ENCODE results near the gene M1AP. TPM values are rescaled to one million over a fixed set of nuclear protein-coding genes. Genes with fewer than 3 reads are reported as not detected.

Gene M1AP
- total and polyA plus RNA-seq, 3 donors from 2014 or later = 11.7 to 21.4 (median 14.0) TPM

GRCh38 chr2:74571058-74571457 lies 77.1 kb downstream of the M1AP start:
- no peak overlapping the region for H3K27ac ChIP-seq
- TF ChIP-seq POLR2A (IDR thresholded peaks at IDR 0.05) = no peak
- TF ChIP-seq CTCF (IDR thresholded peaks at IDR 0.05) = no peak
- no peaks in the 10 kb centered on the region for H3K4me1 ChIP-seq
- H3K36me3 ChIP-seq (ENCODE audit: low read depth, missing control alignments) = no peaks in the 10 kb centered on the region
- intact Hi-C loops (cut with DNase I; ENCODE audit: low total_unique reads) = no loop called here
- DNase-seq = no peak
- H3K9me3 ChIP-seq = no peaks in the 10 kb centered on the region
- no peak overlapping the region for H3K4me3 ChIP-seq
- WGBS, 2 donors = 84 to 96% methylated on average over 1 of the region's 1 CpG
- H3K27me3 ChIP-seq = no peaks in the 10 kb centered on the region

- no peaks in the 10 kb centered on the region for H3K9me3 ChIP-seq
- no peak overlapping the region for H3K4me3 ChIP-seq
- TF ChIP-seq POLR2A (IDR thresholded peaks at IDR 0.05) (no peak), CTCF (IDR thresholded peaks at IDR 0.05) (no peak)
- no peaks in the 10 kb centered on the region for H3K4me1 ChIP-seq
- DNase-seq = no peak
- intact Hi-C loops (cut with DNase I; ENCODE audit: low total_unique reads) = no loop called here
- WGBS, 2 donors = 69 to 96% methylated on average over 1 of the region's 1 CpG
- H3K27me3 ChIP-seq = no peaks in the 10 kb centered on the region
- no peaks in the 10 kb centered on the region for H3K36me3 ChIP-seq (ENCODE audit: low read depth, missing control alignments)
- H3K27ac ChIP-seq = no peak overlapping the region
These were observed 78.4 kb downstream of the M1AP start for GRCh38 chr2:74569686-74570085.

GRCh38 chr2:74567881-74568280 lies 80.2 kb downstream of the M1AP start:
- DNase-seq = no peak

DNA sequence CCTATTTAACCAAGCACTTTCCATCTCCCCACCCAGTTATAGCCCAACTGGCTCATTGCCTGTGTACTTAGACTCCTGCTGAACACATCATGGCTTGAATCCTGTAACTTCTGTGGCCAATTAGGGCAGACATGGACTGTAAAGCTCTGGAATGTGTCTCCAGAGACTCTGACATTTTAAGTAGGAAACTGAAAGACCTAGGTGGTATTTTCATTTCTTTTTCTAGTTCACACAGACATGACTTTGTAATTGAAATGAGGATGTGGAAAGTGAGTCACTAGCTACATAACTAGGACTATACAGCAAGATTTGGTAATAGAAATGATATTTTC lies 81.4 kb downstream of the M1AP start:
- no peak overlapping the region for H3K4me3 ChIP-seq
- H3K4me1 ChIP-seq = no peaks in the 10 kb centered on the region
- TF ChIP-seq CTCF (IDR thresholded peaks at IDR 0.05) = no peak
- TF ChIP-seq POLR2A (IDR thresholded peaks at IDR 0.05) = no peak
- DNase-seq = no peak
- intact Hi-C loops (cut with DNase I; ENCODE audit: low total_unique reads) = no loop called here
- no peak overlapping the region for H3K27ac ChIP-seq
- H3K9me3 ChIP-seq = no peaks in the 10 kb centered on the region
- H3K27me3 ChIP-seq = no peaks in the 10 kb centered on the region
- no peaks in the 10 kb centered on the region for H3K36me3 ChIP-seq (ENCODE audit: low read depth, missing control alignments)

More at GRCh38 chr2:74567881-74568280, 80.2 kb downstream of the M1AP start:
- no peaks in the 10 kb centered on the region for H3K9me3 ChIP-seq
- no peaks in the 10 kb centered on the region for H3K36me3 ChIP-seq (ENCODE audit: low read depth, missing control alignments)
- intact Hi-C loops (cut with DNase I; ENCODE audit: low total_unique reads) = no loop called here
- H3K4me3 ChIP-seq = no peak overlapping the region
- no peaks in the 10 kb centered on the region for H3K27me3 ChIP-seq
- H3K27ac ChIP-seq = no peak overlapping the region
- 85 to 95% methylated on average over 5 of the region's 5 CpGs for WGBS, 2 donors
- TF ChIP-seq CTCF (IDR thresholded peaks at IDR 0.05) (no peak), POLR2A (IDR thresholded peaks at IDR 0.05) (no peak)
- H3K4me1 ChIP-seq = no peaks in the 10 kb centered on the region

DNA sequence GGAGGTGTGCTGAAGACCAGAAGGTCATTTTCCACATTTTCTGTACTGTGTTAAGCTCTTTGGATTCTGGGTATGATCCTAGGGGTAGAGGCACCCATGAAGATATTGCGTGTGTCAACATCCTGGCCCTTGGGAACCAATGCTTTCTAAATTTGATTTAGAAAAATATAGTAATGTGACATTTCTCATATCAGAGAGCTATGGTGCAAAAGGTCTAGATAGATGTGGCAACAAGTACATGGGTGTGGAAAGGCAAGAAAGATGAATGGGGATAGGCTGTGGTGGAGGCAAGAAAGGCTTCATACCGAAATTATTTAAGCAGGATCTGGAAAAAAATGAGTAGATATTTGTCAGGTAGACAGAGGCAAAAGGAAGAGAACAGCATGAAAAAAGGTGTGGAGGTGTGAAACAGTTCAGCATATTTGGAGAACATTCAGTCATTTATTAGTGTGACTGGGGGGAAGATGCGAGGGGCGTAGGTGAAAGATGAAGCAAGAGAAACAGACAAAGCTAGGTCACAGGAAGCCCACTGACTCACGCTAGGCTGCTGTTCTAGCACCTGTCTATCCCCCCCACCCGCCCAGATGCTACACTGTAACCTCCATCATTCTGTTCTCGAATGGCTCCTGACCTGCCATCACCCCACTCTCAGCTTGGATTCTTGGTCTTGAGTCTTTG lies 81.9 kb downstream of the M1AP start:
- no peaks in the 10 kb centered on the region for H3K9me3 ChIP-seq
- intact Hi-C loops (cut with DNase I; ENCODE audit: low total_unique reads) = no loop called here
- no peak for DNase-seq
- TF ChIP-seq CTCF (IDR thresholded peaks at IDR 0.05) (no peak), POLR2A (IDR thresholded peaks at IDR 0.05) (no peak)
- 77 to 80% methylated on average over 7 of the region's 7 CpGs for WGBS, 2 donors
- no peaks in the 10 kb centered on the region for H3K4me1 ChIP-seq
- no peaks in the 10 kb centered on the region for H3K27me3 ChIP-seq
- no peak overlapping the region for H3K27ac ChIP-seq
- H3K4me3 ChIP-seq = no peak overlapping the region
- H3K36me3 ChIP-seq (ENCODE audit: low read depth, missing control alignments) = no peaks in the 10 kb centered on the region
